Suprapubic skin (tissue), 3 donors: Measurements from ENCODE around the gene ISLR2.

Experiments used
- CTCF ChIP-seq, 2 donors: fragments of 200-600 bp in 1 of 2; fragments of 450-650 bp in 1 of 2; sonication (generic) in 1 of 2; IDR thresholded peaks; one replicate each; pipeline ENCODE4 v1.5.1; 2016 to 2019; ENCODE audit warnings: antibody characterized with exemption in 2 of 2, mild to moderate bottlenecking in 1 of 2, moderate library complexity in 1 of 2
- EP300 ChIP-seq: sonication (generic); formaldehyde crosslinking; IDR thresholded peaks from one replicate; pipeline ENCODE4 v1.6.1; 2017; ENCODE audit warnings: antibody characterized with exemption

GRCh38 chr15:74168711-74169126, 38.3 kb downstream of the ISLR2 start:
- TF ChIP-seq EP300 = no peak
- no peak for TF ChIP-seq CTCF (IDR thresholded peaks at IDR 0.05)
